PC-3 (cell line): ENCODE data around the gene PCDH1.

Source experiments
- EZH2 ChIP-seq: fragments of 300-600 bp; sonication (generic); IDR thresholded peaks from one replicate; pipeline ENCODE4 v1.6.1; 2017; ENCODE audit warnings: antibody characterized with exemption, mild to moderate bottlenecking, low read length; ENCODE audit not compliant: unreplicated experiment
- EZH2phosphoT487 ChIP-seq: fragments of 300-600 bp; sonication (generic); IDR thresholded peaks from 2 replicates; pipeline ENCODE4 v1.6.1; 2018; ENCODE audit warnings: mild to moderate bottlenecking, antibody characterized with exemption, low read length, borderline replicate concordance
- TF ChIP-seq, protein P1 (sequence below): fragments of 300-600 bp; sonication (generic); conservative IDR thresholded peaks from 2 replicates; pipeline ENCODE4 v1.5.1; 2017; ENCODE audit warnings: antibody characterized with exemption, low read depth, mild to moderate bottlenecking, low read length

DNA sequence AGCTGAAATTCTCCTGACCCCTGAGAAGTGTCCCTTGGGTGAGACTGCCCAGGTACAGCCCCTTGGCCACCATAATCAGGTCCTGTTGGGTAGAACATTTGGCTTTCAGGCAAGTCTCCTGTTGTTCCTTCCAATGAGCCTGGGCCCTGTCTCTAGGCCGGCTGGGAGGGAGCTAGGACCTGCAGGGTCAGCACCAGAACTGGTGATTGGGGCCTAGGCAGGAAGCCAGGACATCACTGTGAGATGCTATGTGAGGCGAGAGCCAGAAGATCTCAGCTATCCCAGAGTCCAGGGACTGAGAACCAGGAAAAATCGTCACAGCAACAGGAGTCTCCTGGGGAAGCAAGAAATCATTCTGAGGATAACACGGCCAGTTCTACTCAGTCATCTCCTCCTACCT is 51.5 kb downstream of the PCDH1 start:
- TF ChIP-seq, protein P1, sequence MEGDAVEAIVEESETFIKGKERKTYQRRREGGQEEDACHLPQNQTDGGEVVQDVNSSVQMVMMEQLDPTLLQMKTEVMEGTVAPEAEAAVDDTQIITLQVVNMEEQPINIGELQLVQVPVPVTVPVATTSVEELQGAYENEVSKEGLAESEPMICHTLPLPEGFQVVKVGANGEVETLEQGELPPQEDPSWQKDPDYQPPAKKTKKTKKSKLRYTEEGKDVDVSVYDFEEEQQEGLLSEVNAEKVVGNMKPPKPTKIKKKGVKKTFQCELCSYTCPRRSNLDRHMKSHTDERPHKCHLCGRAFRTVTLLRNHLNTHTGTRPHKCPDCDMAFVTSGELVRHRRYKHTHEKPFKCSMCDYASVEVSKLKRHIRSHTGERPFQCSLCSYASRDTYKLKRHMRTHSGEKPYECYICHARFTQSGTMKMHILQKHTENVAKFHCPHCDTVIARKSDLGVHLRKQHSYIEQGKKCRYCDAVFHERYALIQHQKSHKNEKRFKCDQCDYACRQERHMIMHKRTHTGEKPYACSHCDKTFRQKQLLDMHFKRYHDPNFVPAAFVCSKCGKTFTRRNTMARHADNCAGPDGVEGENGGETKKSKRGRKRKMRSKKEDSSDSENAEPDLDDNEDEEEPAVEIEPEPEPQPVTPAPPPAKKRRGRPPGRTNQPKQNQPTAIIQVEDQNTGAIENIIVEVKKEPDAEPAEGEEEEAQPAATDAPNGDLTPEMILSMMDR: no peak
- TF ChIP-seq EZH2 (no peak), EZH2phosphoT487 (no peak)
